Rectal smooth muscle tissue (tissue), 1 donor: ENCODE measurements around the gene SDK1.

Experiments
- H3K27ac ChIP-seq: one replicate; pipeline ENCODE4 v1.7.0; 2013; ENCODE audit warnings: low read depth, low read length, inconsistent platforms
- H3K27me3 ChIP-seq: one replicate; pipeline ENCODE4 v1.7.0; 2013; ENCODE audit warnings: low read length; ENCODE audit not compliant: control insufficient read depth, insufficient read depth
- H3K36me3 ChIP-seq: one replicate; pipeline ENCODE4 v1.7.0; 2013; ENCODE audit warnings: low read length; ENCODE audit not compliant: control insufficient read depth, insufficient read depth
- H3K4me1 ChIP-seq: one replicate; pipeline ENCODE4 v1.7.0; 2013; ENCODE audit warnings: low read length; ENCODE audit not compliant: control insufficient read depth, insufficient read depth
- H3K4me3 ChIP-seq: one replicate; pipeline ENCODE4 v1.7.0; 2013; ENCODE audit warnings: low read length
- H3K9ac ChIP-seq: one replicate; pipeline ENCODE4 v1.7.0; 2013; ENCODE audit warnings: low read length

SDK1 gene

DNA sequence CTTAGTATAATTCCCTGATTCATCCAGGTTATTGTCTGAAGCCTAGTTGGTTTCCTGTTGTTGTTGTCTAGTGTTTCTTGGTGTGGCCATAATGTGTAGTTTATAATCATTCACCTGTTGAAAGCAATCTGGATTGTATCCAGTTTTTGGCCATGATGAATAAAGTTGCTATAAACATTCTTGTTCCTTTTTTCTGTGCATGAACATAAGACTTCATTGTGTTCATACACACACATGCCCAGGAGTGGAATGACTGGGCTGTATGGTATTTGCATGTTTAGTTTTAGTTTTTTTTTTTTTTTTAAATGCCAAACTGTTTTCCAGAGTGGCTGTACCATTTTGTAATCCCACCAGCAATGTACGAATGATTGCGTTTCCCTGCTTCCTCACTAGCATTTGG lies 349.8 kb downstream of the SDK1 start:
- Histone ChIP-seq H3K4me3 (no peak overlapping the region), H3K27ac (no peak overlapping the region), H3K4me1 (no peaks in the 10 kb centered on the region), H3K9ac (no peak overlapping the region), H3K36me3 (no peaks in the 10 kb centered on the region), H3K27me3 (no peaks in the 10 kb centered on the region)

DNA sequence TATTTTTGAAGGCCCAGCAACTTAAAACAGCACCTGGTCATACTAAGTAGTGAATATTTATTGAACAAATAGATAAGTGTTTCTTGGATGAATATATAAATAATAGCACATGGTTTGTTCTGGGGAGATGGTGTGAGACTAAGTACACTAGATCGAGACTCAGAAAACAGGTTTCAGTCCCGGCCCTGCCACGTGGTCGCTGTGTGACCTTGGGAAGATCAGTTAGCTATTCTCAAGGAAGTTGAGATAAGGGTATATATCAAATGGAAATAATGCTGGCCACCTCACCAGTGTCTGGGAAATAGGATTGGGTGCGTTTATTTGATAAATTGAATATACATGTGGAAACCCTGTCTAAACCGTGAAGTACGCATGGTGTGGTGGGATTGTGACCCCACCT lies 354.6 kb downstream of the SDK1 start:
- Histone ChIP-seq H3K27ac (no peak overlapping the region), H3K4me3 (no peak overlapping the region), H3K4me1 (no peaks in the 10 kb centered on the region), H3K36me3 (no peaks in the 10 kb centered on the region), H3K9ac (no peak overlapping the region), H3K27me3 (no peaks in the 10 kb centered on the region)

DNA sequence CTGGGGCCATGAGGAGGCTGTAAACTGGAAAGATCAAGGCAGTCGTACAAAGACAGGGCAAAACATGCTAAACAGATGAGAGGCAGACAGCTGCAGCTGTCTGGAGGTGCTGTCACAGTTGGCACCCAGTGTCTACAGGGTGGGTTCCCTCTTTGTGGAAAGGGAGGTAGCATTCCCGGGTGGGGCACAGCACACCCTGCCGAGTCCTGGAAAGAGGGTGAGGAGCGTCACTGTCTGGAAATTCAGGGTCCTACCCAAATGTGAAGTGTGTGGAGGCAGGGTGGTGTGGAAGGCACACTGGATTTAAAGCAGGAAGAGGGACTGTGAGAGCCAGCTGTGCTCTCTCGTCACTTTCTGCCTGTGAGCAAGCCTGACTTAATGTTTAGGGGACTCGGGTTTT lies 356.2 kb downstream of the SDK1 start:
- Histone ChIP-seq H3K9ac (no peak overlapping the region), H3K27me3 (no peaks in the 10 kb centered on the region), H3K27ac (no peak overlapping the region), H3K4me1 (no peaks in the 10 kb centered on the region), H3K36me3 (no peaks in the 10 kb centered on the region), H3K4me3 (no peak overlapping the region)

DNA sequence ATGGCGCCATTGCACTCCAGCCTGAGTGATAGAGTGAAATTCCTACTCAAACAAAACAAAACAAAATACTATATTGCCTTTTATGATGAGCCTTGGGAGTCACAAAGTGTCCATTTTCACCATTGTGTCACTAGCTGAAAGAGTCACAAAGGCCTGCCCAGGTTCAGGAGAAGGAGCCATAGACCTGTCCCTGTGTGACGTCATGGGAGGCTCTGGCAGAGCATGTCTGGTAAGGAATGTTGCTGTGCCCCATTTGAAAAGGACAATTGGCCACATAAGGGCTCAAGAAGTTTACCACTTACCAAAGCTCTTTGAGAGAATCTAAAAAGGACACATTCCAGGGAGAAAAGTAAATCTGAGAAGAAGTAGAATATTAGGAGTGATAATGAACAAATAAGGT lies 367.7 kb downstream of the SDK1 start:
- Histone ChIP-seq H3K4me3 (no peak overlapping the region), H3K9ac (no peak overlapping the region), H3K27me3 (no peaks in the 10 kb centered on the region), H3K36me3 (no peaks in the 10 kb centered on the region), H3K4me1 (no peaks in the 10 kb centered on the region), H3K27ac (no peak overlapping the region)

DNA sequence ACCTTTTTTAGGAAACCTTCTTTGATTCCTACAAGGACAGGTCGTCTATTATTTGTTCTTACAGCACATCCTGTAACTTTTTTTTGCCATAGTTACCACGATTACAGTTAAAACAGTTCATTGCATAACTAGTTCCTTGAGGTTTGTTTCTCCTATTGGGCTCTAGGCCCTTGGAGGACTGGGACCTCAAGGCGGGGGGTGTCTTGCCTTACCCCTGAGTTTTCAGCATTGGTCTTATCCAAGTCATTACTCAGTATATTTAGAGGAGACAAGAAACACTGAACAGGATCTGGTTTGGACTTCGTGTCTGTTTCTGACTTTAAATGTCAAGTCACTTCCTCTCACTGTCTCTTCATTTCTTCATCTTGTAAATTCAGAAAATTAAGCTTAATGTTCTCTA lies 369.8 kb downstream of the SDK1 start:
- H3K27ac ChIP-seq = no peak overlapping the region
- no peaks in the 10 kb centered on the region for H3K4me1 ChIP-seq
- no peaks in the 10 kb centered on the region for H3K36me3 ChIP-seq

DNA sequence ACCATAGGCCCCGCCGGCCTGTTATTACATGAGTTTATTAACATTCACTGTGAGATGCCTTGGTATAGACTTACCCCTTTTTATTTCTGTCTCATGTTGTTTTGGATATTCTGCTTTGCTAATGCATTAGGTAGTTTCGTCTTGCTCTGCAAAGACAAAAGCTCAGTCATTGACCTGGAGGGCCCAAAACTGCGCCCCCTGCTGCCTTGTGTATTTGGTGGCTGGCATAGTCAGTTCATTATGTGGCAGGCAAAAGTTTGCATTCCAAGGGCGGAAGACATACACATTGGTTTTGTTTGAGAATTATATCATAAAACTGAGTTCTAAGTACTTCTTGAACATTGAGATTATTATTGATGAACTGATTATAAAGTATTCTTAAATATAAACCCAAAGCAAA lies 372.5 kb downstream of the SDK1 start:
- Histone ChIP-seq H3K4me1 (no peaks in the 10 kb centered on the region), H3K9ac (no peak overlapping the region), H3K36me3 (no peaks in the 10 kb centered on the region), H3K27me3 (no peaks in the 10 kb centered on the region), H3K4me3 (no peak overlapping the region), H3K27ac (no peak overlapping the region)

More for the DNA sequence above, 369.8 kb downstream of the SDK1 start:
- H3K4me3 ChIP-seq = no peak overlapping the region
- no peaks in the 10 kb centered on the region for H3K27me3 ChIP-seq
- no peak overlapping the region for H3K9ac ChIP-seq

DNA sequence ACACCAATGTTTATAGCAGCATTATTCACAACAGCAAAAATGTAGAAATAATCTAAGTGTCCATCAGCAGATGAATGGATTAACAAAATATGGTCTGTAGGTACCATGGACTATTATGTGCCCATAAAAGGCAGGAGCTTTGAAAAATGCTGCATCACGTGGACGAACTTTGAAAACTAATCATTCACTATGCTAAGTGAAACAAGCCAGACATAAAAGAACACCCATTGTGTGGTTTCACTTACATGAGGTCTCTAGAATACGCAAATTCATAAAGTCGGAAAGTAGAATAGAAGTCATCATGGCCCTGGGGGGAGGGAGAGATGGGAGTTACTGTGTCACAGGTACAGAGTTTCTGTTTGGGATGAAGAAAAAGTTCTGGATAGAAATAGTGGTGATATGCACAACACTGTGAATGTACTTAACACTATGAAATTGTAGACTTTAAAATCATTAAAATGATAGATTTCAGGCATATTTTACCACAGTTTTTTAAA lies 377.3 kb downstream of the SDK1 start:
- Histone ChIP-seq H3K27me3 (no peaks in the 10 kb centered on the region), H3K9ac (no peak overlapping the region), H3K4me3 (no peak overlapping the region), H3K4me1 (no peaks in the 10 kb centered on the region), H3K27ac (no peak overlapping the region), H3K36me3 (no peaks in the 10 kb centered on the region)

DNA sequence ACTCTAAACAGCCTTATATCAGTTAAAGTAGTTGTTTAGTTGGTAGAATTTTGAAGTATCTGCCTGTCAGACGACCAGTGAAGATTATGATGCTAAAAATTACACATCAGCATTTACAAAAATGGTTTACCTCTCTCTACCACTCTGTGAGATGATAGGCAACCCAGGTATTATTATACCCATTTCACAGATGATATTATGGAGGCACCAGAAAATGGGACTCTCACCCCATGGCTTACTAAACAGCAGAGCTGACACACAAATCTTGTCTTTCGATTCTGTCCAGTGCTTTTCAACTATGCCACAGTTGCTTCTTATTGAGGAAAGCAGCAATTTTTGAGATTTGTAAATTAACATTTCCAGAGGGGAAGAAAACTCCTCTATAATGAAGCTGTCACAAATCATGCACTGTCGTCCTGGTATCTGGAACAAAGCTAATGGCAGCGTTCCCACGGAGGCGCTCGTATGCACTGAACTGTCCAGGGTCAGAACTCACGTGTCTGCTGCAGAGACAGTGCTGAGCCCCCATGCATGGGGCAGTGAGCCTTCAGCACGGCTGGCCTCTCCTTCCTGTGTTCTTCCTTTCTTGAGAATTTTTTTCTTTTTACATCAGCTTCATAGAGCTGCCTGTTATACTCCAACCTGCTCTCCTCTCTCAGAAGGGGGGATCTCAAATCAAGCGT lies 381.1 kb downstream of the SDK1 start:
- Histone ChIP-seq H3K36me3 (no peaks in the 10 kb centered on the region), H3K27ac (no peak overlapping the region), H3K4me3 (no peak overlapping the region), H3K9ac (no peak overlapping the region), H3K4me1 (no peaks in the 10 kb centered on the region), H3K27me3 (no peaks in the 10 kb centered on the region)

DNA sequence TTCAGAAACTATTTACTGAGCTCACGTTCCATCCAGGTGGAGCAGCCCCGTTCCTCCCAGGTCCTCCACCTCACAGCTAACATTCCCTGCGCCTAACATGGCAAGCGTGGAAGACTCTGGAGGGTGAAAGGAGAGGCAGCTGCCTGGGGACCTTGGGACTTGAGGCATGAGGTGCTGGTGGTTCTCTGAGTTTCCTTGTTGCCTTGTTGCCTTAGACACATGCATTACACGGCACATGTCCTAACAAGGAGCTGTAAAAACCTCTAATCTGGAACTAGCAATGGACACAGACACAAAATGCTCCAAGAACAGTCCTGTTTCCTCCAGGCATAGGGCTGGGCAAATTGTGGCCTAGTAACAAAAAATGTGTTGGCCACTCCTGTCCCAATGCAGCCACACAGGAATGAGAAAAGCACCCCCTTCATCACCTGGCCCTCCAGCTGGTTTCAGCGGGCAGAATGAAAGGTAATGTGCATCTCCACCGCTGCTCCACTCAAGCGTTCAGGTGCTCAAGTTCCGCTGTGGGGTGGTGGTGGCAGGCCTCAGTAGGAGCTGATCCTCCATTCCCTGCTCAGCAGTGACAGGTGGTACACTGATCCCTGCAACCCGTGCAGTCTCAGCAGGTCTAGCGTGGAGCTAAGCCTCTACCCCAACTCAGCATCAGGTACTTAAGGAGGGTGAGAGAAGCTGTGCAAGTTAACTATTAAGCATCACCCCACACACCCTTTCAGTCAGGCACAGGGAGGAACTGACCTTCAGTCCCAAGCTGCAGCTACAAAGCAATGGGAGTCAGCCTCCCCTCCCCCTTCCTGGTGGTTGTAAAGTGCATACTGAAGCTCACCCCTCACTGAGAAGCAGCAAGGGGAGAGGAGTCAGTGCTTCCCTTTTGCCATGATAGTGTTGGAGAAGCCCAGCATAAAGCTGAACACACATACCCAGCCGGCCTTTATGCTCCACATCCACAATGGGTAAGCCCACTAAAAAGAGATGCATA lies 382.8 kb downstream of the SDK1 start:
- H3K9ac ChIP-seq = no peak overlapping the region
- no peaks in the 10 kb centered on the region for H3K36me3 ChIP-seq
- H3K4me3 ChIP-seq = no peak overlapping the region
- H3K4me1 ChIP-seq = no peaks in the 10 kb centered on the region
- H3K27ac ChIP-seq = no peak overlapping the region
- no peaks in the 10 kb centered on the region for H3K27me3 ChIP-seq

DNA sequence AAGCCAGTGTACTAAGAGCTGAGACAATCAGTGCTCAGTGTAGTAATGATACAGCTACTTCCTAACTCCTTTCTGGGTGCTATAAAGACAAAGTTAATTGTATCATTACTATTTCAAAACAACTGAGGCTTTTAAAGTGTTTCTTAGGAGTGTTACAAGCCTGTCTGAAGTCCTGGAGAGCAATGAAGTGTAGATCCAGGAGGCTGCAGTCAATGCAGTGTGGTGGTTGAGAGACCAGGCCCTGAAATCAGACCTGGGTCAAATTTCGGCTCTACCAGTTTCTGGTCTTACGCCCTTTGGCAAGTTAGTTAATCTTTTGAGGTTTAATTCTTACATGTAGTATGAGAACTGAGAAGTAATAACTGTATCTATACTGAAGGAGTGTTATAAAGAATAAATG lies 387.0 kb downstream of the SDK1 start:
- H3K9ac ChIP-seq = no peak overlapping the region
- no peaks in the 10 kb centered on the region for H3K36me3 ChIP-seq
- no peaks in the 10 kb centered on the region for H3K27me3 ChIP-seq
- no peak overlapping the region for H3K27ac ChIP-seq
- H3K4me3 ChIP-seq = no peak overlapping the region
- H3K4me1 ChIP-seq = no peaks in the 10 kb centered on the region

DNA sequence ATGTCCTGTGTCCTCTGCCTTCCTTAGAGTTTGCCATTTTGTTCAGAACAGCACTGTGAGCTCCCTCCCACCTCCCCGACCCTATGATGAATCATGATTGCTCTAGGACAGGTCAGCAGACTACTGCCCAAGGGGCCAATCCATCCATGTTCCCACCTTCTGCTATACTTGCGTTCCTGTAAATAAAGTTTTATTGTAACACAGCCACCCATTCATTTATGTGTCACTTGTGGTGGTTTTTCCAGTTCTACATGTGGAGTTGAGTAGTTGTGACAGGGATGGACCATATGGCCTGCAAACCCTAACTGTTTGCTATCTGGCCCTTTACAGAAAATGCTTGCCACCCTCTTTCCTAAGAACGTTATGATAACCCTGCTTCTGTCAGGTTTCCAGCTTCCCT lies 387.8 kb downstream of the SDK1 start:
- no peaks in the 10 kb centered on the region for H3K4me1 ChIP-seq
- no peaks in the 10 kb centered on the region for H3K36me3 ChIP-seq
- no peak overlapping the region for H3K4me3 ChIP-seq
- no peak overlapping the region for H3K9ac ChIP-seq
- H3K27ac ChIP-seq = no peak overlapping the region
- no peaks in the 10 kb centered on the region for H3K27me3 ChIP-seq

DNA sequence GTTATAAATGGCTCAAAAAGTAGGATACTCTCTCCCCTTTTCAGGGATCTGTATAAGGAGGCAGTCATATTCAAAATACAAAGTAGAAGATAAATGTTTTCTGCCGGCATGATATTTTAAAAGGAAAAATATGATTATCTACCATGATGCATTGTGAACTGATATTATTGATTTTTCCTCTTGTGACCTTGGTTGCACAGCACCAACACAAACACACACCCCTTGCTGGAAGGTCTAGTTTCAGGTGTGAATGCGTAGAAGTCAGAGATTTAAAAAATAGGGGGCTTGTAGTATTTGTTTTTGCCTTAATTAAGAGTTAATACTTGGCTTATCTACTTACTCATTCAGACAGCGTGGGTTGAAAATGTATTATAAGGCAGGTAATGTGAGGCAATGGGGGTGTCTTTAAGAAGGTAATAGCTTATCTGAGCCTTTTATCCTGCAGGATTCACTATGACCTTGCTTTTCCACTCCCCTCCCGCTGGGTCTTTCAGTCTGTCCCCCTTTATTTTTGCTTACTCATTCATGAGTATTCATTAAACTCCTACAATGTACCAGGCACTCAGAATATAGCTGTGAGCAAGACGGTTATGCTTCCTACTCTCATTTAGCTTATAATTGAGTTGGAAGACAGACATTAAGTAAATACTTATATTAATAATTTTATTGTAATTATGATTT lies 390.6 kb downstream of the SDK1 start:
- Histone ChIP-seq H3K4me1 (no peaks in the 10 kb centered on the region), H3K36me3 (no peaks in the 10 kb centered on the region), H3K4me3 (no peak overlapping the region), H3K27ac (no peak overlapping the region), H3K27me3 (no peaks in the 10 kb centered on the region), H3K9ac (no peak overlapping the region)
